ENCODE measurements around the gene NOL4L. TPM values are rescaled to one million over a fixed set of nuclear protein-coding genes. Genes with fewer than 3 reads are reported as not detected.
"Not testable (repeated sequence)": the region's sequence is repeated elsewhere in the genome, so short reads cannot be mapped to it uniquely, and the experiment has no call there.

NOL4L gene
- total RNA-seq, 4 donors from 2014 or later = 45.6 to 105 (median 85.9) TPM

- in situ Hi-C loops (cut with MboI; ENCODE audit: low pct_ligation_motif_present in 1 of 4, low pct_unique_long_range_greater_than_20kb in 1 of 4, low sequenced_read_pairs in 3 of 4) = no loop called here
- TF ChIP-seq POLR2AphosphoS5 (IDR thresholded peaks at IDR 0.05) (no peak), POLR2A (IDR thresholded peaks at IDR 0.05) (no peak), EP300 (IDR thresholded peaks at IDR 0.05; ENCODE audit: low read depth) (no peak)
- no peak for DNase-seq
- no peaks in the 10 kb centered on the region for H3K36me3 ChIP-seq
- H3K27me3 ChIP-seq = no peaks in the 10 kb centered on the region
- no peak overlapping the region for H3K4me3 ChIP-seq
- whole genome bisulfite sequencing, 2 donors (ENCODE audit: low coverage in 1 of 2) = 71% methylated on average over 15 of the region's 16 CpGs; no CpG with 5 or more reads in 1 of the 2 donors
- intact Hi-C loops (cut with DNase I; ENCODE audit: low total_unique reads) = no loop called here
- H3K4me1 ChIP-seq = peaks cover 74 to 96% (median 83%) of the 10 kb centered on the region in 4 donors
- H3K9me3 ChIP-seq = no peaks in the 10 kb centered on the region
- H3K27ac ChIP-seq = peak overlapping the region; percentile 87 to 96 (median 95)
Measured at GRCh38 chr20:32466739-32467505, 118.2 kb downstream of the NOL4L start.

GRCh38 chr20:32465901-32466675, 119.0 kb downstream of the NOL4L start:
- DNase-seq; H3K36me3 ChIP-seq; H3K4me3 ChIP-seq; in situ Hi-C loops (cut with MboI; ENCODE audit: low pct_ligation_motif_present in 1 of 4, low pct_unique_long_range_greater_than_20kb in 1 of 4, low sequenced_read_pairs in 3 of 4); H3K27me3 ChIP-seq; H3K9me3 ChIP-seq; intact Hi-C loops (cut with DNase I; ENCODE audit: low total_unique reads): not testable (repeated sequence)
- Histone ChIP-seq H3K27ac (peak overlapping the region; percentile 87 to 96 (median 95)), H3K4me1 (peaks cover 74 to 88% (median 79%) of the 10 kb centered on the region in 4 donors)
- 18 to 69% methylated on average over 2 to 9 of the region's 15 CpGs for WGBS, 2 donors (ENCODE audit: low coverage in 1 of 2)

- peak; percentile 94 for DNase-seq
- no peak overlapping the region for H3K4me3 ChIP-seq
- 60% methylated on average over 24 of the region's 24 CpGs; no CpG with 5 or more reads in 1 of the 2 donors for WGBS, 2 donors (ENCODE audit: low coverage in 1 of 2)
Measured at GRCh38 chr20:32465092-32465900, 119.8 kb downstream of the NOL4L start.

GRCh38 chr20:32464401-32465091, 120.6 kb downstream of the NOL4L start:
- in situ Hi-C loops (cut with MboI; ENCODE audit: low pct_ligation_motif_present in 1 of 4, low pct_unique_long_range_greater_than_20kb in 1 of 4, low sequenced_read_pairs in 3 of 4) = no loop called here
- intact Hi-C loops (cut with DNase I; ENCODE audit: low total_unique reads) = no loop called here
- no peak for TF ChIP-seq CTCF (IDR thresholded peaks at IDR 0.05)
- TF ChIP-seq EP300 (IDR thresholded peaks at IDR 0.05; ENCODE audit: low read depth) = no peak
- TF ChIP-seq POLR2A (IDR thresholded peaks at IDR 0.05) = no peak
- TF ChIP-seq POLR2AphosphoS5 (IDR thresholded peaks at IDR 0.05) = no peak
- 68 to 85% methylated on average over 8 to 19 of the region's 20 CpGs for WGBS, 2 donors (ENCODE audit: low coverage in 1 of 2)
- DNase-seq = no peak
- H3K4me3 ChIP-seq = no peak overlapping the region
- H3K36me3 ChIP-seq = no peaks in the 10 kb centered on the region
- peaks cover 64 to 72% (median 67%) of the 10 kb centered on the region in 4 donors for H3K4me1 ChIP-seq
- peak overlapping the region; percentile 87 to 96 (median 95) for H3K27ac ChIP-seq
- no peaks in the 10 kb centered on the region for H3K9me3 ChIP-seq
- no peaks in the 10 kb centered on the region for H3K27me3 ChIP-seq

More at GRCh38 chr20:32465092-32465900, 119.8 kb downstream of the NOL4L start:
- intact Hi-C loops (cut with DNase I; ENCODE audit: low total_unique reads) = no loop called here
- no peaks in the 10 kb centered on the region for H3K27me3 ChIP-seq
- no peaks in the 10 kb centered on the region for H3K9me3 ChIP-seq
- H3K4me1 ChIP-seq = peaks cover 70 to 80% (median 72%) of the 10 kb centered on the region in 4 donors
- in situ Hi-C loops (cut with MboI; ENCODE audit: low pct_ligation_motif_present in 1 of 4, low pct_unique_long_range_greater_than_20kb in 1 of 4, low sequenced_read_pairs in 3 of 4) = no loop called here
- H3K27ac ChIP-seq = peak overlapping the region; percentile 87 to 96 (median 95)
- TF ChIP-seq CTCF (IDR thresholded peaks at IDR 0.05) (no peak), POLR2A (IDR thresholded peaks at IDR 0.05) (peak; percentile 64), POLR2AphosphoS5 (IDR thresholded peaks at IDR 0.05) (peak; percentile 47 to 74 (median 71))
- no peaks in the 10 kb centered on the region for H3K36me3 ChIP-seq
